H1 (cell line): ENCODE measurements around the gene ZIC5.

ENCODE experiments used
- CTCF ChIP-seq, 3 experiments: IDR thresholded peaks; 1 replicate in 2 of 3; 2 replicates in 1 of 3; pipeline versions ENCODE4 v1.5.1 to v1.6.1; 2011; ENCODE audit warnings: low read length in 3 of 3, mild to moderate bottlenecking in 3 of 3, inconsistent platforms in 2 of 3, low read depth in 1 of 3, moderate library complexity in 1 of 3; ENCODE audit not compliant: insufficient read depth in 1 of 3; ENCODE audit errors: control extremely low read depth in 1 of 3
- EZH2 ChIP-seq: fragments of 200-600 bp; sonication (generic); IDR thresholded peaks from 2 replicates; pipeline ENCODE4 v1.7.1; 2012; ENCODE audit warnings: low read depth, mild to moderate bottlenecking, moderate library complexity, low read length, inconsistent platforms; ENCODE audit not compliant: severe bottlenecking
- GABPA ChIP-seq: IDR thresholded peaks from 2 replicates; pipeline ENCODE4 v1.6.1; 2011; ENCODE audit warnings: mild to moderate bottlenecking, low read length, moderate library complexity, borderline replicate concordance; ENCODE audit not compliant: insufficient read depth
- POLR2A ChIP-seq, 2 experiments: IDR thresholded peaks; 1 replicate in 1 of 2; 2 replicates in 1 of 2; pipeline ENCODE4 v1.6.1; 2011; ENCODE audit warnings: low read depth in 2 of 2, low read length in 2 of 2, mild to moderate bottlenecking in 2 of 2; ENCODE audit errors: control extremely low read depth in 1 of 2

DNA sequence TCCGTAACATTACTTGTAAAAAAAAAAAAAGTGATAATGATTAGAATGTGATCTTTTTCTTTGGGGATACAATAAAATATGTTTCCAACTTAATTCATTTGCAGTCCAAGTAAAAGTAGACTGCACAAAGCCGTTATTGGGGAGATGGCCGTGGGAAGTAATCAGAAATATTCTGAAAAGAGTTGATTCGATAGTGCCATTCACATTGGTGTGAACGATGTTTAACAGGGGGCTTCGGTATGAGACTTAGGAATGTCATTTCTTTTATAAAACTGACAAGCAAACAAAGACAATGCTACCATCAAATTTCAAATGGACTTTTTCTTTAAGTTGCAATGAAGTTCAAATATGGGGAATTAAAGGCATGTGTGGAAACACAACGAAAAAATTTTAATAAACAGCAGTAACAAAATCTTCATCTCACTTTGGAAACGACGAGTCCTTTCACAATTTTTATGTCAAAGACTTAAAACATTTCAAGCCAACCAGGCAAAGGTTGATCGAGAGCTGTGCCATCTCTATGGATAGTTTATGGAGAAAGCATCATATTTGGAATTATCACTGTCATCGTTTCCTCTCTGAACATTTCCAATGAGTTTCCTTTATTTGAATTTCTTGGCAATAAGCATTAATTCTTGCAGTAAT is 1.7 kb upstream of the ZIC5 start:
- TF ChIP-seq GABPA = no peak
- no peak for TF ChIP-seq CTCF (IDR thresholded peaks at IDR 0.05; ENCODE audit: control extremely low read depth in 1 of 3, insufficient read depth in 1 of 3, low read depth in 1 of 3, low read length in 3 of 3)
- TF ChIP-seq POLR2A (IDR thresholded peaks at IDR 0.05; ENCODE audit: control extremely low read depth in 1 of 2, low read depth in 2 of 2, low read length in 2 of 2) = no peak
- TF ChIP-seq EZH2 = no peak
